ENCODE data around the gene MRPL20. TPM values are rescaled to one million over a fixed set of nuclear protein-coding genes. Genes with fewer than 3 reads are reported as not detected.

The MRPL20 gene
- total and polyA plus RNA-seq, 2 donors (not counting 3 experiments of a cell fraction or from before 2014, with no cell fraction given), result 134 to 152 TPM

- Histone ChIP-seq H3K4me1 (ENCODE audit: control insufficient read depth, extremely low read depth, insufficient read depth, low read length) (peaks cover 26% of the 10 kb centered on the region), H3K9me1 (replicated peaks; ENCODE audit: control insufficient read depth, extremely low read depth, insufficient read depth, low read length) (no peaks in the 10 kb centered on the region), H4K20me1 (replicated peaks; ENCODE audit: control insufficient read depth, extremely low read depth, insufficient read depth, low read length) (no peaks in the 10 kb centered on the region), H3K4me2 (ENCODE audit: insufficient read depth, low read length) (no peak overlapping the region), H3K9me3 (replicated peaks; ENCODE audit: control insufficient read depth, insufficient read depth, low read length) (no peaks in the 10 kb centered on the region), H3K4me3 (replicated peaks in 1 of 3; ENCODE audit: insufficient read depth in 1 of 3, low read depth in 1 of 3, low read length in 3 of 3) (no peak overlapping the region), H3K79me2 (ENCODE audit: control insufficient read depth, insufficient read depth, low read length) (peaks cover 62% of the 10 kb centered on the region), H3K27ac (ENCODE audit: insufficient read depth, low read depth, low read length) (no peak overlapping the region), H3K36me3 (ENCODE audit: control insufficient read depth in 2 of 2, extremely low read depth in 1 of 2, insufficient read depth in 2 of 2, low read length in 2 of 2) (peaks cover 13 to 30% of the 10 kb centered on the region in 2 experiments), H3K27me3 (ENCODE audit: control insufficient read depth in 2 of 2, insufficient read depth in 2 of 2, low read length in 2 of 2) (no peaks in the 10 kb centered on the region), H2AFZ (ENCODE audit: low read depth, low read length) (no peak overlapping the region), H3K9ac (replicated peaks; ENCODE audit: extremely low read depth, insufficient read depth, low read length) (no peak overlapping the region)
- no peak for TF ChIP-seq CTCF (IDR thresholded peaks at IDR 0.05; ENCODE audit: extremely low read depth in 1 of 2, insufficient read depth in 1 of 2, low read depth in 1 of 2, low read length in 2 of 2)
- no peak for TF ChIP-seq MAX (IDR thresholded peaks at IDR 0.05; ENCODE audit: insufficient read depth, insufficient read length)
- no peak for TF ChIP-seq POLR2A (IDR thresholded peaks at IDR 0.05; ENCODE audit: low read depth, low read length)
- CTCF ChIA-PET, result interaction anchor here (0.9 to 2.0 kb wide), 8 partner anchors 13 to 105 kb away, joined by 3 to 23 read pairs (median 5); partner anchors contain the start of gene AURKAIP1
- no TSS peak for BruUV-seq (replicated peaks)
- POLR2A ChIA-PET, result no interaction called here
- dilution Hi-C loops (cut with MboI; ENCODE audit: extremely low pct_ligation_motif_present, low sequenced_read_pairs) (no loop called here), intact Hi-C loops (cut with micrococcal nuclease) (no loop called here)
- FAIRE-seq (no peak), DNase-seq (ENCODE audit: low read depth, low spot score) (no peak)
Measured at GRCh38 chr1:1401457-1402010, 5.6 kb downstream of the MRPL20 start.
